H1 (cell line): ENCODE data around the gene KCNQ1. TPM values are rescaled to one million over a fixed set of nuclear protein-coding genes. Genes with fewer than 3 reads are reported as not detected.

Experiments
- GABPA ChIP-seq: IDR thresholded peaks from 2 replicates; pipeline ENCODE4 v1.6.1; 2011; ENCODE audit warnings: mild to moderate bottlenecking, low read length, moderate library complexity, borderline replicate concordance; ENCODE audit not compliant: insufficient read depth
- JUN ChIP-seq: IDR thresholded peaks from 2 replicates; pipeline ENCODE4 v1.6.1; 2011; ENCODE audit warnings: low read depth, mild to moderate bottlenecking, improper control_type of control experiment, low read length
- TBP ChIP-seq: IDR thresholded peaks from 2 replicates; pipeline ENCODE4 v1.6.1; 2011; ENCODE audit warnings: low read depth, low read length, improper control_type of control experiment
- polyA plus RNA-seq, 7 experiments: library from polyadenylated mRNA; depleted of rRNA in 3 of 7; stranded (reverse) in 5 of 7; unstranded in 2 of 7; fragments of >200 nt in 5 of 7; fragments of 200-250 nt in 2 of 7; gene quantifications; 1 replicate in 5 of 7; 2 replicates in 1 of 7; 4 replicates in 1 of 7; pipeline versions ENCODE4 v1.2.1 to v1.2.3, GENCODE V29; 2011 to 2013; ENCODE audit warnings: missing spikeins in 2 of 7, mixed read lengths in 2 of 7
- total RNA-seq: library from RNA; stranded (reverse); fragmentation: NEBNext Ultra II Directional; extraction: Animal tissue kit (Norgen Biotek cat#: 25700); gene quantifications from 2 replicates; pipeline ENCODE4 v1.2.1, GENCODE V29; 2021

The KCNQ1 gene
- total and polyA plus RNA-seq, 2 of the 8 experiments (the other 6 are each of a cell fraction or from before 2014, with no cell fraction given): 1.9 to 2.0 TPM

DNA sequence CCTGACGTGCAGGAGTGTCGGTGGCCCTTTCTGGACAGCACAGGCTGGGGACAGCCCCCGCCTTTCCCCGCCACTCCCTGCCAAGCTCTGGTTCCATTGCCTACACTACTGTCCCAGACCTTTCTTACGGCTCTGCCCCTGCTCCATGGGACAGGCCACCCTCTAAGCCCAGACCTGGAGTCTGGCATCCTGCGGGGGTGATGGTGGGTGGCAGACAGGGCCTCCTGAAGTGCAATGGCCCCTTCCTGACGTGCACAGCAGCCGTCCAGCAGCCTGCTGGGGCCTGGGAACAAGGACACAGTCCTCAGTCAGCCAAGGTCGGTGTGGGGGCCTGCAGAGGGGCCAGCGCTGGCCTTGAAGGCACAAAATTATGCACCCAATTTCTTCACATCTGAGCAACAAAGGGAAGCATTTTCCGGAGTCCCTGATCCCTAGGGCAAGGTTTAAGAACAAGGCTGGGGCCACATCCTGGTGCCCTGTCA is 334.7 kb downstream of the KCNQ1 start (continued):
- TF ChIP-seq TBP (no peak), GABPA (no peak), JUN (no peak)
- TF ChIP-seq, all 59 proteins: peak for 0
